Parathyroid adenoma (tissue), 2 donors: ENCODE data around the gene MAP3K7CL.

Source experiments
- H2AFZ ChIP-seq: fragments of 300-600 bp; sonication (generic); one replicate; pipeline ENCODE4 v1.7.0; 2017; ENCODE audit warnings: antibody characterized with exemption, mild to moderate bottlenecking
- H3K27ac ChIP-seq: fragments of 300-600 bp; sonication (generic); one replicate; pipeline ENCODE4 v1.7.0; 2017
- H3K27me3 ChIP-seq: fragments of 300-600 bp; sonication (generic); one replicate; pipeline ENCODE4 v1.7.0; 2017; ENCODE audit warnings: low read length; ENCODE audit not compliant: control insufficient read depth, insufficient read depth
- H3K36me3 ChIP-seq: fragments of 300-600 bp; sonication (generic); one replicate; pipeline ENCODE4 v1.7.0; 2017; ENCODE audit warnings: low read length; ENCODE audit not compliant: control insufficient read depth, insufficient read depth
- H3K4me1 ChIP-seq: fragments of 300-600 bp; sonication (generic); one replicate; pipeline ENCODE4 v1.7.0; 2017; ENCODE audit warnings: control low read depth
- H3K4me2 ChIP-seq: fragments of 300-600 bp; sonication (generic); one replicate; pipeline ENCODE4 v1.7.0; 2017; ENCODE audit warnings: low read length
- H3K4me3 ChIP-seq: fragments of 300-600 bp; sonication (generic); one replicate; pipeline ENCODE4 v1.7.0; 2017; ENCODE audit warnings: low read depth, low read length
- H3K79me2 ChIP-seq: fragments of 300-600 bp; sonication (generic); one replicate; pipeline ENCODE4 v1.7.0; 2017; ENCODE audit warnings: control low read depth
- H3K9ac ChIP-seq: fragments of 300-600 bp; sonication (generic); one replicate; pipeline ENCODE4 v1.7.0; 2017; ENCODE audit warnings: mild to moderate bottlenecking
- H3K9me3 ChIP-seq: fragments of 300-600 bp; sonication (generic); one replicate; pipeline ENCODE4 v1.7.0; 2017; ENCODE audit warnings: low read length; ENCODE audit not compliant: control insufficient read depth
- CTCF ChIP-seq: fragments of 300-600 bp; sonication (generic); IDR thresholded peaks from one replicate; pipeline ENCODE4 v1.7.0; 2017; ENCODE audit warnings: antibody characterized with exemption, mild to moderate bottlenecking
- donor health status: primary hyperparathyroidism.

MAP3K7CL gene

GRCh38 chr21:29130270-29130969 lies at the start of gene MAP3K7CL:
Gene MAP3K7CL (plus strand): TSS chr21:29130644. CDS start chr21:29133345, 2,701 bp downstream.
- H2AFZ ChIP-seq = no peak within 1 kb of the TSS
- no peaks in the 10 kb centered on the region for H3K36me3 ChIP-seq
- no peak within 1 kb of the TSS for H3K27ac ChIP-seq
- no peaks in the 10 kb centered on the region for H3K79me2 ChIP-seq
- no peaks in the 10 kb centered on the region for H3K4me1 ChIP-seq
- H3K27me3 ChIP-seq = no peaks in the 10 kb centered on the region
- H3K4me2 ChIP-seq = no peak within 1 kb of the TSS
- TF ChIP-seq CTCF = no peak
- no peak within 1 kb of the TSS for H3K4me3 ChIP-seq
- H3K9ac ChIP-seq = no peak within 1 kb of the TSS
- no peaks in the 10 kb centered on the region for H3K9me3 ChIP-seq

- H3K9me3 ChIP-seq = no peaks in the 10 kb centered on the region
- no peaks in the 10 kb centered on the region for H3K27me3 ChIP-seq
- no peak overlapping the region for H3K9ac ChIP-seq
- peaks cover 8% of the 10 kb centered on the region for H3K4me1 ChIP-seq
- H3K4me3 ChIP-seq = no peak overlapping the region
- TF ChIP-seq CTCF = no peak
- H3K36me3 ChIP-seq = no peaks in the 10 kb centered on the region
- no peak overlapping the region for H3K4me2 ChIP-seq
- no peaks in the 10 kb centered on the region for H3K79me2 ChIP-seq
- no peak overlapping the region for H2AFZ ChIP-seq
- H3K27ac ChIP-seq = no peak overlapping the region
Observed at GRCh38 chr21:29082046-29082815, 48.2 kb upstream of the MAP3K7CL start.

- TF ChIP-seq CTCF = no peak
Observed at GRCh38 chr21:29083306-29083705, 47.1 kb upstream of the MAP3K7CL start.

GRCh38 chr21:29084372-29084771 lies 46.1 kb upstream of the MAP3K7CL start:
- TF ChIP-seq CTCF = no peak

More at GRCh38 chr21:29083306-29083705, 47.1 kb upstream of the MAP3K7CL start:
- H3K27ac ChIP-seq = no peak overlapping the region
- no peaks in the 10 kb centered on the region for H3K9me3 ChIP-seq
- H3K4me3 ChIP-seq = no peak overlapping the region
- H3K4me2 ChIP-seq = no peak overlapping the region
- no peaks in the 10 kb centered on the region for H3K27me3 ChIP-seq
- no peak overlapping the region for H3K9ac ChIP-seq
- no peak overlapping the region for H2AFZ ChIP-seq
- H3K79me2 ChIP-seq = no peaks in the 10 kb centered on the region
- peaks cover 8% of the 10 kb centered on the region for H3K4me1 ChIP-seq
- H3K36me3 ChIP-seq = no peaks in the 10 kb centered on the region

More at GRCh38 chr21:29084372-29084771, 46.1 kb upstream of the MAP3K7CL start:
- no peak overlapping the region for H3K4me3 ChIP-seq
- no peak overlapping the region for H3K4me2 ChIP-seq
- H3K36me3 ChIP-seq = no peaks in the 10 kb centered on the region
- no peaks in the 10 kb centered on the region for H3K79me2 ChIP-seq
- H2AFZ ChIP-seq = no peak overlapping the region
- H3K4me1 ChIP-seq = peaks cover 5% of the 10 kb centered on the region
- no peak overlapping the region for H3K27ac ChIP-seq
- H3K9me3 ChIP-seq = no peaks in the 10 kb centered on the region
- H3K9ac ChIP-seq = no peak overlapping the region
- no peaks in the 10 kb centered on the region for H3K27me3 ChIP-seq
